ENCODE measurements around the gene TEAD4.

Gene TEAD4

DNA sequence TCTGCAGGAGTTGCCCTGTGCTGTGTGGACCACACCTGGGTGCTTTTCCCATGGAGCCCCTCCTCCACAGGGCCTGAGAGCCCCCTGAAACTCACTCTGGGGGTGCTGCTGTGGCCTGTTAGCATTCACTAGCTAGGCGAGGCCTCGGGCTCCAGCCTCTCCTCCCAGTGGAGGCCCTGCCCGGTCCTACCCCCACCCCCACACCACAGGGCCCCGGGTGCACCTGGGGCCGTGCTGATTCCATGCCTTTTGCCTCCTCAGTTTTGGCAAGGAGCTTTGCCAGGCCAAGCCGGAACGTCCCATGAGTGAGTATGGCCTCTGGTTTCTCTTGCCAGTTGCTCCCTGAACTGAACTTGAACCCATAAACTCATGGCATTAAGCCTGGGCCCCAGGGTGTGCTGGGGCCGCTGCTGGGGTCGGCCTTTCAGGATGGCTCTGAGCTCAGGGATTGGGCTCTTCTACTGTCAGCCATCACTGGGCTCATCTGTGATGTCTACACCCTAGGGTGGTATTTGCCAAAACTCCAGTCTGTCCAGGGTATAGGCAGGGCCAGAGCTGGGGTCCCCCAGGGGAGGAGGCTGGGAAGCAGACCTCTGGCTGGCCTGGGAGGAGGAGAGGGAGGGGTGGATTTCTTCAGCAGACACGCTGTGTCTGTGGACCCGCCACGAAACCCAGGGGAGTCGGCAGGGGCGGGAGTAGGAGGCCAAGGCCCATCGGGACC is 59.2 kb downstream of the TEAD4 start:
- Histone ChIP-seq H3K4me3 (no peak overlapping the region), H3K4me1 (no peaks in the 10 kb centered on the region), H3K36me3 (replicated peaks) (peaks cover 40% of the 10 kb centered on the region), H3K27me3 (ENCODE audit: low read depth) (no peaks in the 10 kb centered on the region), H3K9me3 (no peaks in the 10 kb centered on the region)
- DNase-seq (ENCODE audit: low spot score in 2 of 2), result no peak
- in situ Hi-C loops (cut with MboI; ENCODE audit: low sequenced_read_pairs), result no loop called here

DNA sequence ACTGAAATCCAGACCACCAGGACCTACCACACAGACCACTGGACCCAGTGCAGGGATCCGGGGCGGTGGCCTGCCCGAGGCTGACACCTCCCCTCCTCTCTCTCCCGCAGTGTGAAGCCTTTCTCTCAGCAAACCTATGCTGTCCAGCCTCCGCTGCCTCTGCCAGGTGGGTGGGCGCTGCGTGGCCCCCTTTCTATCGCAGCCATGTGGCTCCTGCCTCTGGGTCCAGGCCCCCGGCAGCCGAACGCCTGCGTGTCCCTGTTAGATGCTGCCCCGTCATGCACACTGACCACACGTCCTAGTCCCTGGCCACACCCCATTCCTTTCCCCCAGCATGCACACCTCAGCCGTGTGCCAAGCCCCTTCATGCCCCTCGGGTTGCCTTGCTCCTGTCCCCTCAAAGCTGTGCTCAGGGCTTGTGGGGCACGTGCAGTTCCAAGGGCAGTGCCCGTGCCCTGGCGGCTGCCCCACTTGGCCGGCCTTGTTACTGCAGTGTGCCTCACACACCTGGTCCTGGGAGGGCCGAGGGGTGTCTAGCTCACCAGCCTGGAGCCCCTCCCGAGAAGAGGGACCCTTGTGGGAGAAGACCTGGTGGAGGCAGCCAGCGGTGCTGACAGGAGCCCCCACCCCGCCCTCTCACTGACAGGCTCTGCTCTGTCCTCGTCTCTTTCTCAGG is 59.9 kb downstream of the TEAD4 start:
- no peak for DNase-seq (ENCODE audit: low spot score in 2 of 2)
- in situ Hi-C loops (cut with MboI; ENCODE audit: low sequenced_read_pairs), result no loop called here
- Histone ChIP-seq H3K4me1 (no peaks in the 10 kb centered on the region), H3K36me3 (replicated peaks) (peaks cover 40% of the 10 kb centered on the region), H3K27me3 (ENCODE audit: low read depth) (no peaks in the 10 kb centered on the region), H3K4me3 (no peak overlapping the region), H3K9me3 (no peaks in the 10 kb centered on the region)

DNA sequence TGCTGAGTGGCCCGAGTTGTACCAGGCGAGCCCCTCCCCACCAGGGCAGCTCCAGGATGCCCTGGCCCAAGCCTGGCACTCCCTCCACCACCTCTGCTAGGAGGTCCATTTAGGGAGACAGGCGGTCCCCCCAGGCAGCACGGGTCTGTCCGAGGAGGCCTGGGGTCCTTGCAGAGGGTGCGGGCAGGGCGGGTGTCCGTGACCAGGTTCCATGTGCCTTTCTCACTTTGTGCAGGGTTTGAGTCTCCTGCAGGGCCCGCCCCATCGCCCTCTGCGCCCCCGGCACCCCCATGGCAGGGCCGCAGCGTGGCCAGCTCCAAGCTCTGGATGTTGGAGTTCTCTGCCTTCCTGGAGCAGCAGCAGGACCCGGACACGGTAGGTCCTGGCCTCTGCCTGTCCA is 61.2 kb downstream of the TEAD4 start:
- H3K4me1 ChIP-seq, result no peaks in the 10 kb centered on the region
- in situ Hi-C loops (cut with MboI; ENCODE audit: low sequenced_read_pairs), result no loop called here
- H3K9me3 ChIP-seq, result no peaks in the 10 kb centered on the region
- peaks cover 40% of the 10 kb centered on the region for H3K36me3 ChIP-seq (replicated peaks)
- no peak for DNase-seq (ENCODE audit: low spot score in 2 of 2)
- H3K27me3 ChIP-seq (ENCODE audit: low read depth), result no peaks in the 10 kb centered on the region
- no peak overlapping the region for H3K4me3 ChIP-seq

DNA sequence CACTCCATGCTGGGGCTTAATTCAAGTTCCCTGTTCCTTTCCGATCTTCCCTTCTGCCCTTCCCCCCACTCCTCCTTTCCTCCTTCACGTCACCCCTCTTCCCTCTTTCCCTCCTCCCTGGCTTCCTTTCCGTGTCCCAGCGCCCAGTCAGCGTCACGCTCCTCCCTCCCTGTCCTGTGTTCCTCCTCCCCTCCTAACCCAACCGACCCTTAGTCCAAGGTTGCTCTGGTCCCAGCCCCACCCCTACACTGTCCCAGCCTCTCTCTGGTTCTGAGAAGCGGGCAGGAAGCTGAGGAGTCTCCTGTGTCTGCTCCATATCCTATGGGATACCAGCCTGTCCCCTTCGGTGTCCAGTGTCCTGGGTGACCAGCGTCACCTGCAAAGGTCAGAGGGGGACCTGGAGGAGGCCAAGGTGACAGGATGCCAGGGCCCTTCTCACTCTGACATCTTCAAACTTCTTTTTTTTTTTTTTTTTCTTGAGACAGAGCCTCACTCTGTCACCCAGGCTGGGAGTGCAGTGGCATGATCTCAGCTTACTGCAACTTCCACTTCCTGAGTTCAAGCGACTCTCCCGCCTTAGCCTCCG is 61.7 kb downstream of the TEAD4 start:
- Histone ChIP-seq H3K27me3 (ENCODE audit: low read depth) (no peaks in the 10 kb centered on the region), H3K9me3 (no peaks in the 10 kb centered on the region), H3K36me3 (replicated peaks) (peaks cover 40% of the 10 kb centered on the region), H3K4me1 (no peaks in the 10 kb centered on the region), H3K4me3 (no peak overlapping the region)
- DNase-seq (ENCODE audit: low spot score in 2 of 2), result no peak
- in situ Hi-C loops (cut with MboI; ENCODE audit: low sequenced_read_pairs), result no loop called here

DNA sequence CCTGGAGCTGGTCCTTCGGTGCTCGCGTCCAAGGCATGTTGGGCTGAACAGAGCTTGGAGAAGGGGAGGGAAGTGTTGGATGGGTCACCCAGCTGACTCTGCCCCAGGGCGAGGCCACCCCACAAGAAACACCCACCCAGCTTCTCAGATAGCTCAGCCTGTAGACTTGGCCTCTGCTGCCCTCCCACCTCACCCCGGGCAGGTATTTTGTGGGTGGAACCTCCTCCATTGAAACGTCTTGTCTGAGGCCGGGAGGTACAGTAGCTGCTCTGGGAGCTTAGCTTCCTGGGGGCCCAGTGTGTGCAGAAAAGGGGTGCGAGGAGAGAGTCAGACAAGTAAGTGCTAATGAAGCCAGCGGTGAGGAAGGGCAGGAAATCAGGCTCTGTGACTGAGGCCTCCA is 63.2 kb downstream of the TEAD4 start:
- Histone ChIP-seq H3K9me3 (no peaks in the 10 kb centered on the region), H3K36me3 (replicated peaks) (peaks cover 45% of the 10 kb centered on the region), H3K4me1 (no peaks in the 10 kb centered on the region), H3K27me3 (ENCODE audit: low read depth) (no peaks in the 10 kb centered on the region), H3K4me3 (no peak overlapping the region)
- DNase-seq (ENCODE audit: low spot score in 2 of 2), result no peak
- in situ Hi-C loops (cut with MboI; ENCODE audit: low sequenced_read_pairs), result no loop called here

DNA sequence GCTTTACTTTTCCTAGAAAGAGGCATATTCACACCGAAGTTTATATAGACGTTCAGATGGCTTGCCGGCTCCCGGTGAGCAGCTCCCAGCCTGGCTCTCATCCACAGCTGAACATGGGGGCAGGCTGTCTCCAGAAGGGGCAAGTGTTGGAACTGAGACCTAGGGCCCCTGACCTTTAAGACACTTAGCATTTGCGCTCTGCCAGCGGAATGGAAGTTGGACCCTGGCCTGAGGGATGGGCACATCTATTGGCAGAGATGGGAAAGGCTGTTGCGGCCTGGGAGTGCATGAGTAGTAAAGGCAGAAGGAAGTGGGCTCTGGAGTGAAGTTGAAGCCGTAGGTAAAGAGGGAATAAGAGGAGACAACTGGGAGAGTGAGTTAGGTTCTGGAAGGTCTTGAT is 63.8 kb downstream of the TEAD4 start:
- no peak for DNase-seq (ENCODE audit: low spot score in 2 of 2)
- no peaks in the 10 kb centered on the region for H3K4me1 ChIP-seq
- H3K4me3 ChIP-seq, result no peak overlapping the region
- in situ Hi-C loops (cut with MboI; ENCODE audit: low sequenced_read_pairs), result no loop called here
- no peaks in the 10 kb centered on the region for H3K27me3 ChIP-seq (ENCODE audit: low read depth)
- no peaks in the 10 kb centered on the region for H3K9me3 ChIP-seq
- H3K36me3 ChIP-seq (replicated peaks), result peaks cover 47% of the 10 kb centered on the region

DNA sequence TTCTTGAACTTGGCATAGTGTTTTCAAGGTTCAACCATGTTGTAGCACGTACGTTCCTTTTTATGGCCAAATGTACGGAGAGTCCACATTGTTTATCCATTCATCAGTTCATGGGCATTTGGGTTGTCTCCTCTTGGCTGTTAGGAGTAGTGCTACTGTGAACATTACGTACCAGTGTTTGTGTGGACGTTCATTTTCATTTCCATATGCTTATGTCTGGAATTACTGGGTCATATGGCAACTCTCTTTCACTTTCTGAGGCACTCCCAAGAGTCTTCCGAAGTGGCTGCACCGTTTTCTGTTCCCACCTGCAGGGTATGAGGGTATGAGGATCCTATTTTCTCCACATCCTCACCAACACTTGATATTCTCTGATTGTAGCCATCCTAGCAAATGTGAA is 68.9 kb downstream of the TEAD4 start:
- Histone ChIP-seq H3K9me3 (no peaks in the 10 kb centered on the region), H3K36me3 (replicated peaks) (peaks cover 45% of the 10 kb centered on the region), H3K4me3 (no peak overlapping the region), H3K4me1 (no peaks in the 10 kb centered on the region), H3K27me3 (ENCODE audit: low read depth) (no peaks in the 10 kb centered on the region)
- in situ Hi-C loops (cut with MboI; ENCODE audit: low sequenced_read_pairs), result no loop called here
- no peak for DNase-seq (ENCODE audit: low spot score in 2 of 2)

DNA sequence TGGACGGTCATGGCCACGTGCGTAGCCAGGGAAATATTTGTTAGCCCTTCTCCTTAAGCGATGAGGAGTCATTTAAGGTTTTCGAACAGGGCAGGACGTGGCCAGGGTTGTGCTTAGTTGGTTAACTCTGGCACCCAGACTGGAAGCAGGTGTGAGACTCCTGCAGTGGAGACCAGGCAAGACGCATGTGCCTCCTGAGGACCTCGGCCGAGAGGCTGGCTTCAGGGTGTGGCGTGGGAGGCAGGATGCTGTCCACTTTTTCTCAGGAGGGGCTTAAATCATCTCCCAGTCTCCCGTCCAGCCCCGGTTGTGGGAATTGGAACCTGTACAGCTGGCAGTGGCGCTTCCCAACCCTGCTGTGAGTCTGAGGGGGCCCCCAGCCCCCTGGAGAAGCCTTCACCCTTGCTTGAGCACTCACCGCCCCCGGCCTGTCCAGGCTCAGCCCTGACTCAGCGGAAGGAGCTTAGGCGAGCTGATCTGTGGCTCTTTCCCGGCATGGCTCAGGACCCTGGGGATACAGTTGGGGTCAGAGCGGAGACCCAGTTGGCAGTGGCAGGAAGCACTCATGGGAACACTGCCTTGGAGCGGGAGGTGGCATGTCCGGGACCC is 71.7 kb downstream of the TEAD4 start:
- Histone ChIP-seq H3K4me3 (no peak overlapping the region), H3K27me3 (ENCODE audit: low read depth) (no peaks in the 10 kb centered on the region), H3K4me1 (peaks cover 2% of the 10 kb centered on the region; the same call in 1 of the 2 replicates), H3K36me3 (replicated peaks) (peaks cover 37% of the 10 kb centered on the region), H3K9me3 (no peaks in the 10 kb centered on the region)
- DNase-seq (ENCODE audit: low spot score in 2 of 2), result no peak
- in situ Hi-C loops (cut with MboI; ENCODE audit: low sequenced_read_pairs), result no loop called here

DNA sequence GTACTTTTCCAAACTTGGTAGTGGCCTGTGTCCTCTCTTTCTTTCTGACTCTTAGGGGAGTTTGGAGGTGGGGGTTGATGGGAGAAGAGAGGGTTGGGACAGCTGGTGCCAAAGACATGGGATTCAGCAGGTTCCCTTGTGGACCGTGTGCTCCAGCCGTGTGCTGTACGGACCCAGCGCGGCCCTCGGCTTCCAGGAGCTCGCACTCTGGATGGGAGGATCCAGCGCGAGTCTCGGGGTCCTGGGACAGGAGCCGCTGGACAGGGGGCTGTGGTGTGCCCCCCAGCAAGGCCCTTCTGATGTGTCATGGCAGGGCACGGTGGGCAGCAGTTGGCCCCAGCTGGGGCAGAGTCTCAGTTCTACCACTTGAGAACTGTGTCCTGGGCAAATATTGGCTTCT is 73.0 kb downstream of the TEAD4 start:
- peaks cover 32% of the 10 kb centered on the region for H3K36me3 ChIP-seq (replicated peaks)
- no peaks in the 10 kb centered on the region for H3K9me3 ChIP-seq
- peaks cover 4% of the 10 kb centered on the region; the same call in 1 of the 2 replicates for H3K4me1 ChIP-seq
- in situ Hi-C loops (cut with MboI; ENCODE audit: low sequenced_read_pairs), result no loop called here
- no peak overlapping the region for H3K4me3 ChIP-seq
- H3K27me3 ChIP-seq (ENCODE audit: low read depth), result no peaks in the 10 kb centered on the region
- DNase-seq (ENCODE audit: low spot score in 2 of 2), result no peak

DNA sequence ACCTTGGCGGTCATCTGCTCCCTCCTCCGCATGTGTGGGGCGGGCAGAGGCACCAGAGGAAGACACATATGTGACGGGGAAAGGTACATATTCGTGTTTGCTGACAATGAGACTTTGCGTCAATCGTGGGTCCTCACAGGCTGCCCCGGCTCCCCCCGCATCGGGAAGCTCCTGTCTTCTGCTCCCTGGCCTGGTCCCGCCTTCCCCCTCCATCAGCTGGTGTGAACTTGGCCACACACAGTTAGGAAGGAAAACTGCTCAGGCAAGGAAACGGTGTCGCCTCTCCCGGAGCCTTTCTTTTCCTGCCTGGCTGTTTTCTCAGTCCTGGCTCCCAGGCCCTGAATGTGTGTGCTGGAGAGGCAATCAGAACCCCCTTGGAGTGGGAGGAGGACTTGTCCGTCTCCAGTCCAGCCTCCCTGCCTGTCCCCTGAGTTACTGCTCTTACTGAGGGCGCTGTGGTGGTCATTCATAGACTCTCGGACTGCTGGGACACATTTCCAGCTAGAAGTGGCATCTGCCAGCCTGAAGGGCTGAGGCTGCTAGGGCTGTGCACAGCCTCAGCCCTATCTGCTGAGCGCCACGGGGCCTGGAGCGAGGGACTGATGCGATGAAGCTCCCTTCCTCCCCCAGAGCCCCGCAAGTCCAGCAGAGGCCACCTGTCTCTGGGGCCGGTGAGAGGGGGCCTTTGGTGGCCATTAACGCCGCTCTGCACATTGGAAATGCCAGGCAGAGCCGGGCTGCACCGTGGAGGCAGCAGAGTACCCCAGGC is 73.8 kb downstream of the TEAD4 start:
- DNase-seq (ENCODE audit: low spot score in 2 of 2), result no peak
- Histone ChIP-seq H3K4me1 (peaks cover 4% of the 10 kb centered on the region; the same call in 1 of the 2 replicates), H3K9me3 (no peaks in the 10 kb centered on the region), H3K36me3 (replicated peaks) (peaks cover 37% of the 10 kb centered on the region), H3K27me3 (ENCODE audit: low read depth) (no peaks in the 10 kb centered on the region), H3K4me3 (no peak overlapping the region)
- in situ Hi-C loops (cut with MboI; ENCODE audit: low sequenced_read_pairs), result no loop called here

DNA sequence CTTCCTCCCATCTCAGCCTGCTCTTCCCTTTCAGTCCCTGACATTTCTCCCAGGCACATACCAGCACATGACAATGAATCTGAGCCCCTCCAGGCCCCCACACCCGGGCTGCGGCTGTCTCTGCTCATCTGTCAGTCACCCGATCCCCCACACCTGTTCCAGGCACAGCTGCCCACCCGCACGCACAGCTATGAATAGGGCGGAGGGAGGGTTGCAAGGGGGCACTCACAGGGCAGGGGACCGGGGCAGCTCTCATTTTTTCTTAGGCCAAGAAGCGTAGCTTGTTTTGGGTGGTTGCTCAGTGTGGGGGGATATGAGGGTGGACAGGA is 74.3 kb downstream of the TEAD4 start:
- H3K9me3 ChIP-seq, result no peaks in the 10 kb centered on the region
- H3K27me3 ChIP-seq (ENCODE audit: low read depth), result no peaks in the 10 kb centered on the region
- H3K4me3 ChIP-seq, result no peak overlapping the region
- peaks cover 38% of the 10 kb centered on the region for H3K36me3 ChIP-seq (replicated peaks)
- DNase-seq (ENCODE audit: low spot score in 2 of 2), result no peak
- in situ Hi-C loops (cut with MboI; ENCODE audit: low sequenced_read_pairs), result no loop called here
- peaks cover 4% of the 10 kb centered on the region; the same call in 1 of the 2 replicates for H3K4me1 ChIP-seq

DNA sequence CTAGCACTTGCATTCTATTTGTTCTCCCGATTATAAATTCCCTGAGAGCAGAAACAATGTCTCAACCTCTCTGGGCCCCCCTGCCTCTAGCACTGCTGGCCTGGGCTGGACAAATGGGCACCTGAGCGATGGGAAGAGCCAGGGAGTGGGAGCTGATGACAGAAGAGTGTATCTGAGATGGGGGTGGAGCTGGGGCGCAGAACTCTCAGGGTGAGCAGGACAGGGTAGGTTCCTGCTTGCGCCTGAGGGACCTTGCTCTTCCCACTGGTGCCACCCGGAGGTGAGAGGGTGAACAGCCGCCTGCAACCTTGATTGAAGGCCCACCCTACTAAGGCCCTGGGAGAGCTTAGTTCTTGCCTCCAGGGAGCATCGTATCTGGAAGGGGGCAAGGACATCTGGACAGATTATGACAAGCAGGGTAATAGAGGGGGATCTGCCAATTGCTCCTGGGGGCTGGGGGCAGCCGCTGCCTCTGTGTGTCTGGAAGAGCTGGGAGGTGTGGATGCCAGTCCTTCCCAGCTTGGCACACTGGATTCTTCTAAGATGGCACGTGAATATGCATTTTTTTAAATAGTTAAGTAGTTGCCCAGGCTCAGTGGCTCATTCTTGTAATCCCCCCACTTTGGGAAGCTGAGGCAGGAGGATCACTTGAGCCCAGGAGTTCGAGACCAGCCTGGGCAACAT is 75.0 kb downstream of the TEAD4 start:
- no peak overlapping the region for H3K4me3 ChIP-seq
- no peaks in the 10 kb centered on the region for H3K27me3 ChIP-seq (ENCODE audit: low read depth)
- DNase-seq (ENCODE audit: low spot score in 2 of 2), result peak; percentile 40 to 83
- H3K9me3 ChIP-seq, result no peaks in the 10 kb centered on the region
- H3K36me3 ChIP-seq (replicated peaks), result peaks cover 43% of the 10 kb centered on the region
- H3K4me1 ChIP-seq, result peaks cover 4% of the 10 kb centered on the region; the same call in 1 of the 2 replicates
- in situ Hi-C loops (cut with MboI; ENCODE audit: low sequenced_read_pairs), result no loop called here

DNA sequence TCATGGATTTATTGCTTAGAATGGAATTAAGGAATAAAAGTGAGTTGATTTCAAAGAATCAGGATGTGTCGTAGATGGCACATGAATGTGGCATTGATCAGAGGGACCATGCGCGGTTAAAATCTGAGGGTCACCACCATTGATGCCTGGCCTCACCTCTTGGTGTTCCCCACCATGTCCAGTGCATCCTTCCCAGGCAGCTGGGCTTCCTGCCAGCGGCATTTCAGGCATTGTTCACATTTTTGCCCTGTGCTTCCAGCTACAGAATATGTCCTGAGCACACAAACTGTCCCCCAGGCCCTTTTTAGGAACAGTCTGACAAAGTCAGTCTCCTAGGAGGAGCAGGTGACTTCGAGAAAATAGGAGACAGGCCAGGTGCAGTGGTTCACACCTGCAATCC is 76.0 kb downstream of the TEAD4 start:
- no peaks in the 10 kb centered on the region for H3K9me3 ChIP-seq
- in situ Hi-C loops (cut with MboI; ENCODE audit: low sequenced_read_pairs), result no loop called here
- H3K36me3 ChIP-seq (replicated peaks), result peaks cover 44% of the 10 kb centered on the region
- no peak for DNase-seq (ENCODE audit: low spot score in 2 of 2)
- no peaks in the 10 kb centered on the region for H3K27me3 ChIP-seq (ENCODE audit: low read depth)
- no peak overlapping the region for H3K4me3 ChIP-seq
- peaks cover 4% of the 10 kb centered on the region; the same call in 1 of the 2 replicates for H3K4me1 ChIP-seq
